Colonic mucosa (tissue), 4 donors: ENCODE results near the gene RIOX2. TPM values are rescaled to one million over a fixed set of nuclear protein-coding genes. Genes with fewer than 3 reads are reported as not detected.

Source experiments
- DNase-seq: peaks from one replicate; pipeline ENCODE4 v3.0.0-alpha.2; 2020
- H3K27ac ChIP-seq: fragments of 200-600 bp; one replicate; pipeline ENCODE4 v1.8.0; 2021
- H3K27me3 ChIP-seq: fragments of 200-600 bp; one replicate; pipeline ENCODE4 v1.8.0; 2021
- H3K36me3 ChIP-seq: fragments of 200-600 bp; one replicate; pipeline ENCODE4 v1.8.0; 2021
- H3K4me1 ChIP-seq: fragments of 200-600 bp; one replicate; pipeline ENCODE4 v1.8.0; 2021; ENCODE audit warnings: mild to moderate bottlenecking
- H3K4me3 ChIP-seq: fragments of 200-600 bp; one replicate; pipeline ENCODE4 v1.8.0; 2021
- H3K9ac ChIP-seq, 2 donors: one replicate each; pipeline ENCODE4 v1.7.0; 2013; ENCODE audit warnings: control low read depth in 2 of 2, low read depth in 2 of 2, low read length in 2 of 2
- H3K9me3 ChIP-seq: fragments of 200-600 bp; one replicate; pipeline ENCODE4 v1.8.0; 2021
- intact Hi-C: fragments of 100-400 bp; cut with DNase I; formaldehyde crosslinking; loops from one replicate; pipeline ENCODE4 v1.14.1; 2022
- total RNA-seq, 2 donors: library from RNA; stranded (reverse); fragmentation: NEBNext Ultra II Directional in 1 of 2; extraction: Animal tissue kit (Norgen Biotek cat#: 25700) in 1 of 2; gene quantifications; one replicate each; pipeline ENCODE4 v1.2.1, GENCODE V29; 2021
- TF ChIP-seq, protein P1 (sequence below): fragments of 200-600 bp; IDR thresholded peaks from one replicate; pipeline ENCODE4 v1.8.0; 2022; ENCODE audit warnings: antibody characterized with exemption, mild to moderate bottlenecking
- donor health status: healthy.
- donor health status: DM: no; HTN: no; CAD: no.
- donor health status: DM: no; HTN: no; CAD: no.

The RIOX2 gene
- total RNA-seq, 2 donors from 2014 or later: 17.6 to 21.9 TPM

DNA sequence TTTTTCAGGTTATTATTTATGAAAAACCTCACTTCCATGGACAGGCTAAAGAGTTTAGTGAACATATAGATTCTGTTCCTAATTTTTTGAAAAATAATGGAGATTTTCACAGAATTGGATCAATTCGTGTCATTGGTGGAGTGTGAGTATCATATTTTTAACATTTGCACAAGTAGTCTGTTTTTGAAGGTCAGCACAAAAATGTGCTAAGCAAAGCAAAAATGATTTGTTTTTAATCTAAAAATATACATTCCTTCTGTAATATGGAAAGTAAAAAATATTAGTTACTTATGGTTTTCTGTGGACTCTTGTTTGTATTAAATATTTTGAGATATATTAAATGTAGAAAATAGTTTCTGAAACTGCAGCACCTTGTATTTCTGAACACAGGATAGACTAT, 79.4 kb downstream of the RIOX2 start:
- Histone ChIP-seq H3K4me3 (no peak overlapping the region), H3K27me3 (no peaks in the 10 kb centered on the region), H3K9me3 (no peaks in the 10 kb centered on the region), H3K27ac (no peak overlapping the region), H3K4me1 (no peaks in the 10 kb centered on the region), H3K9ac (no peak overlapping the region), H3K36me3 (no peaks in the 10 kb centered on the region)
- TF ChIP-seq, protein P1, sequence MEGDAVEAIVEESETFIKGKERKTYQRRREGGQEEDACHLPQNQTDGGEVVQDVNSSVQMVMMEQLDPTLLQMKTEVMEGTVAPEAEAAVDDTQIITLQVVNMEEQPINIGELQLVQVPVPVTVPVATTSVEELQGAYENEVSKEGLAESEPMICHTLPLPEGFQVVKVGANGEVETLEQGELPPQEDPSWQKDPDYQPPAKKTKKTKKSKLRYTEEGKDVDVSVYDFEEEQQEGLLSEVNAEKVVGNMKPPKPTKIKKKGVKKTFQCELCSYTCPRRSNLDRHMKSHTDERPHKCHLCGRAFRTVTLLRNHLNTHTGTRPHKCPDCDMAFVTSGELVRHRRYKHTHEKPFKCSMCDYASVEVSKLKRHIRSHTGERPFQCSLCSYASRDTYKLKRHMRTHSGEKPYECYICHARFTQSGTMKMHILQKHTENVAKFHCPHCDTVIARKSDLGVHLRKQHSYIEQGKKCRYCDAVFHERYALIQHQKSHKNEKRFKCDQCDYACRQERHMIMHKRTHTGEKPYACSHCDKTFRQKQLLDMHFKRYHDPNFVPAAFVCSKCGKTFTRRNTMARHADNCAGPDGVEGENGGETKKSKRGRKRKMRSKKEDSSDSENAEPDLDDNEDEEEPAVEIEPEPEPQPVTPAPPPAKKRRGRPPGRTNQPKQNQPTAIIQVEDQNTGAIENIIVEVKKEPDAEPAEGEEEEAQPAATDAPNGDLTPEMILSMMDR: no peak
- no peak for DNase-seq
- intact Hi-C loops: no loop called here

Other genes starting within 250 kb of the RIOX2 start
- 1 to 10 TPM; 2.8 to 3.5 TPM for gene ARL6, start 207.7 kb downstream of the RIOX2 start, total RNA-seq
- 10 to 100 TPM; 15.7 to 22.2 TPM for gene CRYBG3, start 150.4 kb downstream of the RIOX2 start, total RNA-seq
- not detected for gene GABRR3, start 62.9 kb upstream of the RIOX2 start, total RNA-seq
- not detected for gene OR5AC2, start 114.7 kb upstream of the RIOX2 start, total RNA-seq
- gene OR5H1, start 158.3 kb upstream of the RIOX2 start, total RNA-seq: not detected
- not detected for gene OR5H14, start 175.0 kb upstream of the RIOX2 start, total RNA-seq
- gene OR5H15, start 194.3 kb upstream of the RIOX2 start, total RNA-seq: not detected